Astrocyte of the cerebellum (primary cell): ENCODE measurements around the gene LDLRAD2.

ENCODE experiments used
- DNase-seq: peaks from one replicate; pipeline ENCODE4 v3.0.0-alpha.2; 2011; ENCODE audit warnings: low read depth
- H3K4me3 ChIP-seq: 2 replicates; pipeline ENCODE4 v1.5.1; 2011; ENCODE audit warnings: mild to moderate bottlenecking, low read depth, low read length, moderate library complexity
- in situ Hi-C: cut with HindIII; loops from 2 replicates; pipeline ENCODE4 v1.10.0; 2017; ENCODE audit warnings: low sequenced_read_pairs
- TF ChIP-seq, protein P1 (sequence below): IDR thresholded peaks from 2 replicates; pipeline ENCODE4 v1.5.1; 2012; ENCODE audit warnings: low read length, low read depth, moderate library complexity, mild to moderate bottlenecking; ENCODE audit errors: missing control alignments

The LDLRAD2 gene

DNA sequence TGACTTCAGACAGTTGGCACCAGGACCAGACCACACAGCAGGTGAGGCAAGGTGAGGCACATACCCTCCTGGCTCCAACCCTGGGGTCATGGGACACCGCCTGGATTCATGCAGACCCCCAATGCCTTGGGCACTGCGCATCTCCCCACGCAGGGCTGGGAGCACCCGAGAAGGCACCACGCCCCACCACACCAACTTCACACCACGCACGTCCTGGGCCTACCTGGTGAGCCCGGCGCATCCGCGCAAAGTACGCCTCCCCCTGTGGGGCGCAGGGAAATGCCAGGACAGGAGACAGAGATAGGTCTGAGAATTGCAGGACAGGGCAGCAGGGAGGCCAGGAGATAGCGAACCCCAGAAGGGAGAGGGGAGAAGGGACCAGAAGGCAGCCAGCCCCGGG, 58.5 kb downstream of the LDLRAD2 start:
- TF ChIP-seq, protein P1, sequence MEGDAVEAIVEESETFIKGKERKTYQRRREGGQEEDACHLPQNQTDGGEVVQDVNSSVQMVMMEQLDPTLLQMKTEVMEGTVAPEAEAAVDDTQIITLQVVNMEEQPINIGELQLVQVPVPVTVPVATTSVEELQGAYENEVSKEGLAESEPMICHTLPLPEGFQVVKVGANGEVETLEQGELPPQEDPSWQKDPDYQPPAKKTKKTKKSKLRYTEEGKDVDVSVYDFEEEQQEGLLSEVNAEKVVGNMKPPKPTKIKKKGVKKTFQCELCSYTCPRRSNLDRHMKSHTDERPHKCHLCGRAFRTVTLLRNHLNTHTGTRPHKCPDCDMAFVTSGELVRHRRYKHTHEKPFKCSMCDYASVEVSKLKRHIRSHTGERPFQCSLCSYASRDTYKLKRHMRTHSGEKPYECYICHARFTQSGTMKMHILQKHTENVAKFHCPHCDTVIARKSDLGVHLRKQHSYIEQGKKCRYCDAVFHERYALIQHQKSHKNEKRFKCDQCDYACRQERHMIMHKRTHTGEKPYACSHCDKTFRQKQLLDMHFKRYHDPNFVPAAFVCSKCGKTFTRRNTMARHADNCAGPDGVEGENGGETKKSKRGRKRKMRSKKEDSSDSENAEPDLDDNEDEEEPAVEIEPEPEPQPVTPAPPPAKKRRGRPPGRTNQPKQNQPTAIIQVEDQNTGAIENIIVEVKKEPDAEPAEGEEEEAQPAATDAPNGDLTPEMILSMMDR: no peak
- no peak for DNase-seq
- in situ Hi-C loops: no loop called here
- no peak overlapping the region for H3K4me3 ChIP-seq

DNA sequence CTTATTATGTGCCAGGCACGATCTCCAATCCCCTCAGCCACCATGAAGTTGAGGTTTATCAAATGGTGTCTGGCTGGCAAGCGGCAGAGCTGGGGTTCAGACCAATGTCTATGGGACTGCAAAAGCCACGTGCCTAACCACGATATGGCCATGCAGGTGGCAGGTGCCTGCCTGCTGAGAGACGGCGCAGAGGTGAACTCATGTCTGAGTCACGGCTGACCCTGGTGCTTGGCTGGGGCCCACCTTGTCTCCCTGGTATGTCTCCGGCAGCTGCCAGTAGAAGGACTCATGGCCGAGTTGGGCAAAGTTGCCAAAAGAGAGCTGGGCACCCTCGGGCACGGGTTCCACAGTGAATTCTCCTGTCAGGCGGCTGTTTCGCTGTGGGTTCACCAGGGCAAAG, 59.9 kb downstream of the LDLRAD2 start:
- H3K4me3 ChIP-seq: no peak overlapping the region
- DNase-seq: no peak
- in situ Hi-C loops: no loop called here
- TF ChIP-seq, protein P1: no peak

DNA sequence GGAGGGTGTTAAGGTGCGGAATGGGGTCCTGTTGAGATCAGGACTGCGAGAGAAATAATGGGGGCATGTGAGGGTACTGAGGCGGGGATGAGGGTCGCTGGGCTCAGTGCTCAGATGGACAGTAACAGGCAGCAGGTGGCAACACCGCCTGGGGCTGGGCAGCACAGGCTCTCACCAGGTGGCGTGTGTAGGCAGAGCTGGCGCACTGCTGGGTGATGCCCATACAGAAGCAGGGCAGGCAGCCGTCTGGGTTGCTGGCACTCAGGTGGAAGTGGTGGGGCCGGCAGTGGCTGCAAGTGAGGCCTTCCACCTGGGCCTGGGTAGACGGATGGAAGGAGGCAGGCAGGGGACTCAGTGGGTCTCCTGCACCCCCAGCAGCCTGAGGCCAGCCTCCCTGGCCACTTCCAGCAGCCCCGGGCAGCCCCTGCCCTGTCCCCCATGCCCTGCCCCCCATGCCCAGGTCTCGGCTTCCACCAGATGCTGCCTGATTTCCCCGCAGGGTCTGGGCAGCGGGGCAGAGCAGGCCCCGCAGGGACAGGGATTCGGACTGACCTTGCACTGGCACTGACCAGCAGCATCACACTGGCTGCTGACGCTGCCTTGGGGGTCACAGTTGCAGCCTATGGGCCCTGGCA, 60.5 kb downstream of the LDLRAD2 start:
- in situ Hi-C loops: no loop called here

DNA sequence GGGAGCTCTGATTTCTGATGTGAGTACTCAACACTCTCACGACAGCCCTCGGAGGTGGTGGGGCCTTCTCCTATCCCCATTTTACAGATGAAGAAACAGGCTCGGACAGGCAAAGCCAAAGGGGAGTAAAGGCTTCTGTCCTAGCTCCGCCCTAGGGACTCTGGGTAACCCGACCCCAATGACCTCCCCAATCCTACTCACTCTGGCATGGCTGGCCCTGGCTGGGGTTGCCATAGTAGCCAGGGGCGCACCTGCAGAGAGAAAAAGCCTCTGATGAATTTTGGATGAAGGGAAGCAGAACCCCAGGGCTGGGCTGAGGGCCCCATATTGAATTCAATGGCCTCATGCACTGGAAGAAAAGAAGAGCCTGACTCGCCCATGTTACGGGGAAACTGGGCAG, 61.1 kb downstream of the LDLRAD2 start:
- TF ChIP-seq, protein P1: no peak
- no peak overlapping the region for H3K4me3 ChIP-seq
- DNase-seq: no peak
- in situ Hi-C loops: no loop called here

More for the DNA sequence above, 60.5 kb downstream of the LDLRAD2 start:
- TF ChIP-seq, protein P1: no peak
- no peak for DNase-seq
- H3K4me3 ChIP-seq: no peak overlapping the region

DNA sequence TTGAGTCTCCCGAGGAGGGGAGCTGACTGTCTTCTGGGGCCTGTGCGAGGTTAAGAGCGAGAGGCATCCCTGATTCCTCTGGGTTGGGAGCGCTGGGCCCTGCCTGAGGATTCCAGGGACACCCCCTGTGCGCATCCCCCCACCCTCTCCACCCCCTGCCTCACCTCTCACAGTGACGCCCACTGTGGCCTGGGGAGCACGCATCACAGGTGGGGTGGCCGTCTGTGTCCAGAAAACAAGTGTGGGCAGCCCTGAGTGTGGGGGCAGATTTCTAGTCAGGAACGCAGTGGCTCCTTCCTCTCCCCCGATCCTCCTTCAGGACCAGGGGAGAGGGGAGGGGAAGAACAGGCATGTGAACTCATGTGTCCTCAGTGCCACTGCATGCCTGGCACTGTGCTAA, 61.7 kb downstream of the LDLRAD2 start:
- TF ChIP-seq, protein P1: no peak
- DNase-seq: no peak
- in situ Hi-C loops: no loop called here
- no peak overlapping the region for H3K4me3 ChIP-seq

DNA sequence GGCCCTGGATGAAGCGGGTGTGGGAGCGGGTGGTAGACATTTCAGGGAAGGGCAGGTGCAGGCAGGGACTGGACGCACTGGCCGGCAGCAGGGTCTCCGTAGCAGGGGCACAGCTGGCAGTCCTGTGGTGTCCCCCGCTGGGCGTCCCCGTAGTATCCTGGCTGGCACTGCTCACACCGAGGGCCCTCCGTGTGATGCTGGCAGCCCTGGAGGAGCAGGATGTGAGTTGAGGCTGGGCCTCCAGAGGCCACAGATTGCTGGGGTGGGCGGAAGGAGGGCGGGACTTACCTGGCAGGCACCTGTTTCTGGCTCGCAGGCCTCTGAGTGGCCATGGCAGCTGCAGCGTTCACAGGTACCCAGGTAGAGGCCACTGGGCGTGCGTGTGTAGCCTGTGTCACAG, 62.3 kb downstream of the LDLRAD2 start:
- in situ Hi-C loops: no loop called here
- no peak overlapping the region for H3K4me3 ChIP-seq
- TF ChIP-seq, protein P1: no peak
- no peak for DNase-seq
